Activated B cell treated with CpG ODN at 0.5 μM for 24 hours (primary cell): ENCODE data around the gene THAP7. TPM values are rescaled to one million over a fixed set of nuclear protein-coding genes. Genes with fewer than 3 reads are reported as not detected.

ENCODE experiments used
- ATAC-seq: fragments of 200-7000 bp; cut with Tn5 transposase; one replicate; pipeline ENCODE4 v1.10.0; 2021; ENCODE audit warnings: low read depth, mild to moderate bottlenecking, moderate library complexity
- CTCF ChIA-PET: fragments of 350-600 bp; sonication (Branson Sonifier 250); formaldehyde crosslinking; loops from one replicate; lab custom pipeline; 2021; ENCODE audit warnings: antibody characterized with exemption; lab: Charles Lee
- POLR2A ChIA-PET: fragments of 350-600 bp; sonication (Branson Sonifier 250); formaldehyde crosslinking; loops from one replicate; lab custom pipeline; 2021; ENCODE audit warnings: antibody characterized with exemption; lab: Charles Lee
- DNase-seq: peaks from one replicate; pipeline ENCODE4 v3.0.0; 2022
- H3K27ac Mint-ChIP-seq: one replicate; pipeline ENCODE4 v1.8.0; 2020; ENCODE audit warnings: mixed read lengths
- H3K27me3 Mint-ChIP-seq: one replicate; pipeline ENCODE4 v1.8.0; 2021; ENCODE audit warnings: mixed read lengths
- H3K36me3 Mint-ChIP-seq: one replicate; pipeline ENCODE4 v1.8.0; 2021; ENCODE audit warnings: low read depth, mixed read lengths
- H3K4me1 Mint-ChIP-seq: one replicate; pipeline ENCODE4 v1.8.0; 2021; ENCODE audit warnings: mixed read lengths
- H3K4me3 Mint-ChIP-seq: one replicate; pipeline ENCODE4 v1.8.0; 2020; ENCODE audit warnings: mild to moderate bottlenecking, mixed read lengths
- H3K9me3 Mint-ChIP-seq: one replicate; pipeline ENCODE4 v1.8.0; 2020; ENCODE audit warnings: mixed read lengths
- intact Hi-C: fragments of 100-400 bp; cut with micrococcal nuclease; formaldehyde crosslinking; loops from one replicate; pipeline ENCODE4 v1.15.1; 2024
- total RNA-seq: library from RNA; stranded (reverse); gene quantifications from 2 replicates; pipeline ENCODE4 v1.2.3, GENCODE V29; 2022
- TF ChIP-seq, protein P1 (sequence below): fragments of 200-600 bp; IDR thresholded peaks from one replicate; pipeline ENCODE4 v1.8.0; 2022; ENCODE audit warnings: antibody characterized with exemption, mild to moderate bottlenecking

THAP7 gene
- total RNA-seq, 1 donor from 2014 or later = 27.1 TPM

DNA sequence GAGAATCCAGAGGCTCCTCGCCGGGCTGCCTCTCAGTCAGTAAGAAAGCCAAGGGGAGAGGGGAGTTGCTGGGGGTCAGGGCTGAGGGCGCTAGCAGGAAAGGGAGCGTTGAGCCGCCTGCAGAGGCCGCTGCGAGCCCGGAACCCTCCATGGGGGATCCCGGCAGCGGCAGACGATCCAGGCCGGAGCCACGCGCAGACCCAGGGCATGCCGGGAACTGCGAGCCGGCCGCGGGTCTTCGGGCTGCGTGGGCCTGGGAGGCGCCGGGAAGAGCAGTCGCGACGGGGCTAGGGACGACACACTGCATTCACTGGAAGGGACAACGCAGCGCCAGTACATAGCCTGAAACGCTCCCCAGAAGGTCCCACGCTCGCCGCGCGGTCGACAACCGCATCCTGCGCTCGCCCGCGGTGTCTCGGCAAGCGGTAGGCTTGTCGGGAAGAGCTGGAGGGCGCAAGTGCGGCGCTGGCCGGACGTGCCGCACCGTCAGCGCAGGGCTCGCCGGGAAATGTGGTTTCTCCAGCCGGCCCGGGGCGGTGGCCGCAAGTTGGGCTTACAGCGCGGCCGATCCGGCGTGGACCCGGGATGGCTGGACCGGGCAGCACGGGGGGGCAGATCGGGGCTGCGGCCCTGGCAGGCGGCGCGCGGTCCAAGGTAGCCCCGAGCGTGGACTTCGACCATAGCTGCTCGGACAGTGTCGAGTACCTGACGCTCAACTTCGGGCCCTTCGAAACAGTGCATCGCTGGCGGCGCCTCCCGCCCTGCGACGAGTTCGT is 19.9 kb downstream of the THAP7 start, which contains the start of gene LZTR1:
LZTR1 (plus strand) TSS at position 511 of the 776 bp plus-strand sequence; CDS start at position 586, 75 bp downstream.
- intact Hi-C loops = loop anchor here (1.0 kb wide), 1 partner anchor 20 kb away; the partner anchor contains the start of gene THAP7
- H3K36me3 Mint-ChIP-seq = peaks cover 22% of the 10 kb centered on the region
- ChIA-PET CTCF (interaction anchor here (1.2 to 1.3 kb wide), 2 partner anchors 21 to 647 kb away, joined by 3 read pairs; no protein-coding TSS in a partner anchor), POLR2A (interaction anchor here (0.6 to 3.1 kb wide), 13 partner anchors 9 to 660 kb away, joined by 3 to 90 read pairs (median 5); partner anchors contain the start of genes AIFM3, CRKL, P2RX6 and SDF2L1)
- H3K9me3 Mint-ChIP-seq = peaks cover 2% of the 10 kb centered on the region
- H3K4me1 Mint-ChIP-seq = peaks cover 31% of the 10 kb centered on the region
- H3K27me3 Mint-ChIP-seq = no peaks in the 10 kb centered on the region
- H3K4me3 Mint-ChIP-seq = peak within 1 kb of the TSS; percentile 93
- ATAC-seq (peak; percentile 80), DNase-seq (peak; percentile 74)
- TF ChIP-seq, protein P1, sequence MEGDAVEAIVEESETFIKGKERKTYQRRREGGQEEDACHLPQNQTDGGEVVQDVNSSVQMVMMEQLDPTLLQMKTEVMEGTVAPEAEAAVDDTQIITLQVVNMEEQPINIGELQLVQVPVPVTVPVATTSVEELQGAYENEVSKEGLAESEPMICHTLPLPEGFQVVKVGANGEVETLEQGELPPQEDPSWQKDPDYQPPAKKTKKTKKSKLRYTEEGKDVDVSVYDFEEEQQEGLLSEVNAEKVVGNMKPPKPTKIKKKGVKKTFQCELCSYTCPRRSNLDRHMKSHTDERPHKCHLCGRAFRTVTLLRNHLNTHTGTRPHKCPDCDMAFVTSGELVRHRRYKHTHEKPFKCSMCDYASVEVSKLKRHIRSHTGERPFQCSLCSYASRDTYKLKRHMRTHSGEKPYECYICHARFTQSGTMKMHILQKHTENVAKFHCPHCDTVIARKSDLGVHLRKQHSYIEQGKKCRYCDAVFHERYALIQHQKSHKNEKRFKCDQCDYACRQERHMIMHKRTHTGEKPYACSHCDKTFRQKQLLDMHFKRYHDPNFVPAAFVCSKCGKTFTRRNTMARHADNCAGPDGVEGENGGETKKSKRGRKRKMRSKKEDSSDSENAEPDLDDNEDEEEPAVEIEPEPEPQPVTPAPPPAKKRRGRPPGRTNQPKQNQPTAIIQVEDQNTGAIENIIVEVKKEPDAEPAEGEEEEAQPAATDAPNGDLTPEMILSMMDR = no peak
- H3K27ac Mint-ChIP-seq = peak within 1 kb of the TSS; percentile 88

DNA sequence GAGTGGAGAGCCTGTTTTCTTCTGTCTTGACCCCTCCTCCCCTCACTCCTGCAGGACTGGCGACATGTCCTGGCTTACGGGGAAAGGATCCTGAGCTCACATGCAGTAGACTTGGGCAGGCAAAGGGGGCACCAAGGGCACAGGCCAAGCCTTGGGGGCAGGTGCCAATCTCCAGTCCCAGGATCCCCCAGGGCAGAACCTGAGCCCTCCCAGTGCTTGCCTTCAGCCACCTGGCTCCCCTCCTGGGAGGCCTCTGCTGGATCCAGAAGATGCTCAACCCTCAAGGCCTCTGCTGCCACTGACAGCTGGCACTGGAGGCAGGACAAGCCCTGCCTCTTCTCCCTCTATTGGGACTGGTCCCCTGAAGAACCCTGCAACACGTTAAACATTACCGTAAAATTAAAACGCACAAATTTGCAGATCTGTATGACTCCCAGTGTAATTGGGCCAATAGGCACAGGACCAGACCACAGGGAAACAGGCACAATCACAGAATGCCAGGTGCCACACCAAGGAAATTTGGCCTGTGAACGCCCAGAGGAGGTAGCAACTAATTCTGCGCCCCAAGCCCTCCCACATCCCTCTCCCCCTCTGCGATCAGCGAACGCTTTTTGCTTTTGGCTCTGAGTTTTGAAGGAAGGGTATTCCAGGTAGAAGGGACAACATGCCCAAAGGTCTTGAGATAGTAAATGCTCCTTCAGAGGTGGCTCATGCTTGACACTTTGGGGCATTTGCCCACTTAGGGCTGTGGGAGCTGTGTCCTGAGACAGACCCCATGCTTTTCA is 20.8 kb downstream of the THAP7 start:
- ChIA-PET POLR2A (interaction anchor here (0.6 to 3.1 kb wide), 7 partner anchors 9 to 71 kb away, joined by 3 to 90 read pairs (median 7); partner anchors contain the start of genes AIFM3, P2RX6 and THAP7), CTCF (no interaction called here)
- Mint-ChIP-seq H3K4me1 (peaks cover 31% of the 10 kb centered on the region), H3K4me3 (peak overlapping the region; percentile 93), H3K9me3 (peaks cover 2% of the 10 kb centered on the region), H3K27ac (peak overlapping the region; percentile 79), H3K27me3 (no peaks in the 10 kb centered on the region), H3K36me3 (peaks cover 15% of the 10 kb centered on the region)
- TF ChIP-seq, protein P1 = no peak
- intact Hi-C loops = no loop called here
- no peak for DNase-seq
- ATAC-seq = no peak

DNA sequence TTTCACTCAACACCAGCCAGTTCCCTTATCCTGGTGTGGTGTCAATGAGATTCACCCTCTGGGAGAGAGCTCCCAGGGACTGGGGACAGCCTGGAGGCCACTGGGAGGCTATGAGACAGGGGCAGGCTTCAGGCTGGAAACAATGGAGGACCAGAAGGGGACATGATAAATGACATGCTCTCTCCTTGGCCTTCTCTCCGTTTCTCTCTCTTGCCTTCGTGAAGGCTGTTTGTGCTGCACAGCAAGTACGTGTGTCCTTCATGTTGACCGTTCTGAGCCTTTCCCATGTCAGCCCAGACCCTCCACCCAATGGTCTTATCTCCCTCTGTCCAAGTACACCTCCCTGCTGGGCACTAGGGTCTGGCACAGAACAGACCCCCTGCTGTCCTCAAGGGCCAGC is 21.4 kb downstream of the THAP7 start:
- no peak for ATAC-seq
- DNase-seq = no peak
- intact Hi-C loops = no loop called here
- ChIA-PET CTCF (no interaction called here), POLR2A (interaction anchor here (2.2 to 3.1 kb wide), 2 partner anchors 13 to 21 kb away, joined by 12 to 90 read pairs; partner anchors contain the start of genes AIFM3 and THAP7)
- Mint-ChIP-seq H3K36me3 (peaks cover 10% of the 10 kb centered on the region), H3K4me3 (no peak overlapping the region), H3K4me1 (peaks cover 31% of the 10 kb centered on the region), H3K27me3 (no peaks in the 10 kb centered on the region), H3K27ac (no peak overlapping the region), H3K9me3 (peaks cover 2% of the 10 kb centered on the region)
- TF ChIP-seq, protein P1 = no peak

DNA sequence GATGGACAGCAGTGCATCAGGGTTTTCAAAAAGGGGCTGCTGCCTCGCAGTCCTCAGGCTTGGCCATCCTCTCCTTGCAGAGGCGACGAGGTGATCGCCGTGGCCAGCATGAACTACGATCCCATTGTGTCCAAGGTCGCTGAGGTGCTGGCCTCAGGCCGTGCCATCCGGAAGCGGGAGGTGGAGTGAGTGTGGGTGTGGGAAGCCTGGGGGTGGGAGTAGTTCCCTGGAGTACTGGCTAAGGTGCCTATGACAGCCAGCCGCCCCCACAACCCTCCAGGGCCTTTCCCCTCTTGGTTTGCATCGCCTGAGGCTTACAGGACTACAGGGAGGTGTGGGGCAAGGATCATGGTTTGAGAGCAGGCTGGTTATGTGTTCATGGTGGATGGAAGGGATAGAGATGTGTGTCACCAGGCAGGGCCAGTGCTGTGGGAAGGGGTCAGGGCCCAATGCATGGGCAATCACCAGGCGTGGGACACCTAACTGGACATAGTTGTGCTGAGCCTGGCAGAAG is 21.9 kb downstream of the THAP7 start:
- ChIA-PET POLR2A (interaction anchor here (3.1 kb wide), 1 partner anchor 22 kb away, joined by 90 read pairs; the partner anchor contains the start of gene THAP7), CTCF (no interaction called here)
- ATAC-seq = no peak
- Mint-ChIP-seq H3K4me1 (peaks cover 31% of the 10 kb centered on the region), H3K36me3 (peaks cover 8% of the 10 kb centered on the region), H3K9me3 (peaks cover 2% of the 10 kb centered on the region), H3K4me3 (peak overlapping the region; percentile 9), H3K27ac (no peak overlapping the region), H3K27me3 (no peaks in the 10 kb centered on the region)
- intact Hi-C loops = no loop called here
- no peak for DNase-seq
- TF ChIP-seq, protein P1 = no peak
